WTC11 (cell line): ENCODE data around the gene PRR12. TPM values are rescaled to one million over a fixed set of nuclear protein-coding genes. Genes with fewer than 3 reads are reported as not detected.

Source experiments
- ATF3 ChIP-seq: sonication (generic); formaldehyde crosslinking; conservative IDR thresholded peaks from 2 replicates; pipeline ENCODE4 v1.8.1; 2022; ENCODE audit warnings: mild to moderate bottlenecking, missing genetic modification reagents
- FOXP1 ChIP-seq: sonication (generic); formaldehyde crosslinking; IDR thresholded peaks from 2 replicates; pipeline ENCODE4 v1.8.0; 2022; ENCODE audit warnings: missing genetic modification reagents, mild to moderate bottlenecking, moderate library complexity, borderline replicate concordance
- GRHL2 ChIP-seq: fragments of 250-450 bp; sonication (Bioruptor Pico); IDR thresholded peaks from 2 replicates; pipeline ENCODE4 v1.8.0; 2022; ENCODE audit warnings: mild to moderate bottlenecking, moderate library complexity; ENCODE audit not compliant: insufficient replicate concordance, severe bottlenecking
- JAZF1 ChIP-seq: fragments of 250-450 bp; sonication (Bioruptor Pico); IDR thresholded peaks from 2 replicates; pipeline ENCODE4 v1.9.0; 2021; ENCODE audit warnings: moderate library complexity, mild to moderate bottlenecking, inconsistent platforms
- RORB ChIP-seq: fragments of 250-450 bp; sonication (Bioruptor Pico); IDR thresholded peaks from 2 replicates; pipeline ENCODE4 v1.9.0; 2021; ENCODE audit warnings: mild to moderate bottlenecking
- STAT6 ChIP-seq: sonication (generic); formaldehyde crosslinking; conservative IDR thresholded peaks from 2 replicates; pipeline ENCODE4 v1.8.1; 2023; ENCODE audit warnings: mild to moderate bottlenecking, low read depth, missing genetic modification reagents, moderate library complexity
- ZMAT4 ChIP-seq: fragments of 250-450 bp; sonication (Bioruptor Pico); IDR thresholded peaks from 2 replicates; pipeline ENCODE4 v1.9.0; 2021; ENCODE audit warnings: mild to moderate bottlenecking
- ZNF121 ChIP-seq: sonication (generic); formaldehyde crosslinking; IDR thresholded peaks from 2 replicates; pipeline ENCODE4 v1.8.0; 2023; ENCODE audit warnings: missing genetic modification reagents
- ZNF219 ChIP-seq: sonication (generic); formaldehyde crosslinking; IDR thresholded peaks from 2 replicates; pipeline ENCODE4 v1.8.0; 2023; ENCODE audit warnings: missing genetic modification reagents, mild to moderate bottlenecking, borderline replicate concordance
- ZNF232 ChIP-seq: sonication (generic); formaldehyde crosslinking; IDR thresholded peaks from 2 replicates; pipeline ENCODE4 v1.8.0; 2022; ENCODE audit warnings: mild to moderate bottlenecking, missing genetic modification reagents
- ZNF423 ChIP-seq: fragments of 250-450 bp; sonication (Bioruptor Pico); IDR thresholded peaks from 2 replicates; pipeline ENCODE4 v2.1.2; 2022; ENCODE audit warnings: mild to moderate bottlenecking, moderate library complexity
- total RNA-seq: library from RNA; stranded (reverse); gene quantifications from 3 replicates; pipeline ENCODE4 v1.2.3, GENCODE V29; 2021
- TF ChIP-seq, protein P1 (sequence below): sonication (generic); formaldehyde crosslinking; IDR thresholded peaks from 2 replicates; pipeline ENCODE4 v1.8.1; 2022; ENCODE audit warnings: missing genetic modification reagents, borderline replicate concordance
- TF ChIP-seq, protein P2 (sequence below): sonication (generic); formaldehyde crosslinking; IDR thresholded peaks from 2 replicates; pipeline ENCODE4 v1.8.1; 2022; ENCODE audit warnings: low read depth, mild to moderate bottlenecking, moderate library complexity, missing genetic modification reagents, borderline replicate concordance
- TF ChIP-seq, protein P3 (sequence below): sonication (generic); formaldehyde crosslinking; IDR thresholded peaks from 2 replicates; pipeline ENCODE4 v1.8.1; 2023; ENCODE audit warnings: mild to moderate bottlenecking, missing genetic modification reagents
- TF ChIP-seq, protein P4 (sequence below): fragments of 200-600 bp; IDR thresholded peaks from 2 replicates; pipeline ENCODE4 v1.8.0; 2022; ENCODE audit warnings: antibody characterized with exemption
- TF ChIP-seq, protein P5 (sequence below): fragments of 250-450 bp; sonication (Bioruptor Pico); IDR thresholded peaks from 2 replicates; pipeline ENCODE4 v2.1.2; 2022; ENCODE audit warnings: mild to moderate bottlenecking, moderate library complexity

The PRR12 gene
- total RNA-seq, 1 experiment from 2014 or later = 86.1 TPM

DNA sequence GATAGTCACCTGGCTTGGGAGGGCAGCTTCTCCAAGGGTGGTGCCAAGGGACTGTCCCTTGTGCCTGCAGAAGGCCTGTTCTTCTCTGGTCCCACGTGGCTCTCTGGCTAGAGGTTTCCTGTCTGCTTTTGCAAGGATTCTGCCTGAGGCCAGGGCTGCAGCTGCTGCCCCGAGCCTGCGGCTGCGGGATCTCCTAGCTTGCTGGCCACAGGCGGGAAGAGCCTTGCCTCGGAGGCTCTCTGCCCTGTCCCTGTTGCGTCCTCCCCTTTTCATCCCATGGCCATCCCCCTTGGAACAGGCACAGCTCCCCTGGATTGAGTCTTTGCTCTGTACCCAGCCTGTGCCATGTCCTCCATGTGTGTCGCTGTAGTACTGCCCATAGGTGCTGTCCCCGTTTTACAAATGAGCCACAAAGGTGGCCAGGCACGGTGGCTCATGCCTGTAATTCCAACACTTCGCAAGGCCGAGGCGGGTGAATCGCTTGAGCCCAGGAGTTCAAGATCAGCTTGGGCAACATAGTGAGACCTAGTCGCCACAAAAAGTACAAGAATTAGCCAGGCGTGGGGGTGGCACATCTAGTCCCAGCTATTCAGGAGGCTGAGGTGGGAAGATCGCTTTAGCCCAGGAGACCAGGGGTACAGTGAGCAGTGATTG is 65.6 kb downstream of the PRR12 start (continued):
- TF ChIP-seq, protein P1, sequence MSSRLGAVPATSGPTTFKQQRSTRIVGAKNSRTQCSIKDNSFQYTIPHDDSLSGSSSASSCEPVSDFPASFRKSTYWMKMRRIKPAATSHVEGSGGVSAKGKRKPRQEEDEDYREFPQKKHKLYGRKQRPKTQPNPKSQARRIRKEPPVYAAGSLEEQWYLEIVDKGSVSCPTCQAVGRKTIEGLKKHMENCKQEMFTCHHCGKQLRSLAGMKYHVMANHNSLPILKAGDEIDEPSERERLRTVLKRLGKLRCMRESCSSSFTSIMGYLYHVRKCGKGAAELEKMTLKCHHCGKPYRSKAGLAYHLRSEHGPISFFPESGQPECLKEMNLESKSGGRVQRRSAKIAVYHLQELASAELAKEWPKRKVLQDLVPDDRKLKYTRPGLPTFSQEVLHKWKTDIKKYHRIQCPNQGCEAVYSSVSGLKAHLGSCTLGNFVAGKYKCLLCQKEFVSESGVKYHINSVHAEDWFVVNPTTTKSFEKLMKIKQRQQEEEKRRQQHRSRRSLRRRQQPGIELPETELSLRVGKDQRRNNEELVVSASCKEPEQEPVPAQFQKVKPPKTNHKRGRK (CRISPR knock-in tag) = no peak
- TF ChIP-seq STAT6 = no peak
- no peak for TF ChIP-seq ZMAT4 (CRISPR knock-in tag)
- TF ChIP-seq JAZF1 (CRISPR knock-in tag) = no peak
- TF ChIP-seq, protein P2, sequence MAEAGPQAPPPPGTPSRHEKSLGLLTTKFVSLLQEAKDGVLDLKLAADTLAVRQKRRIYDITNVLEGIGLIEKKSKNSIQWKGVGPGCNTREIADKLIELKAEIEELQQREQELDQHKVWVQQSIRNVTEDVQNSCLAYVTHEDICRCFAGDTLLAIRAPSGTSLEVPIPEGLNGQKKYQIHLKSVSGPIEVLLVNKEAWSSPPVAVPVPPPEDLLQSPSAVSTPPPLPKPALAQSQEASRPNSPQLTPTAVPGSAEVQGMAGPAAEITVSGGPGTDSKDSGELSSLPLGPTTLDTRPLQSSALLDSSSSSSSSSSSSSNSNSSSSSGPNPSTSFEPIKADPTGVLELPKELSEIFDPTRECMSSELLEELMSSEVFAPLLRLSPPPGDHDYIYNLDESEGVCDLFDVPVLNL (CRISPR knock-in tag) = no peak
- no peak for TF ChIP-seq FOXP1 (CRISPR knock-in tag)
- no peak for TF ChIP-seq GRHL2
- no peak for TF ChIP-seq RORB (CRISPR knock-in tag)
- no peak for TF ChIP-seq ATF3 (CRISPR knock-in tag)
- TF ChIP-seq, protein P3, sequence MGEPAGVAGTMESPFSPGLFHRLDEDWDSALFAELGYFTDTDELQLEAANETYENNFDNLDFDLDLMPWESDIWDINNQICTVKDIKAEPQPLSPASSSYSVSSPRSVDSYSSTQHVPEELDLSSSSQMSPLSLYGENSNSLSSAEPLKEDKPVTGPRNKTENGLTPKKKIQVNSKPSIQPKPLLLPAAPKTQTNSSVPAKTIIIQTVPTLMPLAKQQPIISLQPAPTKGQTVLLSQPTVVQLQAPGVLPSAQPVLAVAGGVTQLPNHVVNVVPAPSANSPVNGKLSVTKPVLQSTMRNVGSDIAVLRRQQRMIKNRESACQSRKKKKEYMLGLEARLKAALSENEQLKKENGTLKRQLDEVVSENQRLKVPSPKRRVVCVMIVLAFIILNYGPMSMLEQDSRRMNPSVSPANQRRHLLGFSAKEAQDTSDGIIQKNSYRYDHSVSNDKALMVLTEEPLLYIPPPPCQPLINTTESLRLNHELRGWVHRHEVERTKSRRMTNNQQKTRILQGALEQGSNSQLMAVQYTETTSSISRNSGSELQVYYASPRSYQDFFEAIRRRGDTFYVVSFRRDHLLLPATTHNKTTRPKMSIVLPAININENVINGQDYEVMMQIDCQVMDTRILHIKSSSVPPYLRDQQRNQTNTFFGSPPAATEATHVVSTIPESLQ = no peak
- TF ChIP-seq, protein P4, sequence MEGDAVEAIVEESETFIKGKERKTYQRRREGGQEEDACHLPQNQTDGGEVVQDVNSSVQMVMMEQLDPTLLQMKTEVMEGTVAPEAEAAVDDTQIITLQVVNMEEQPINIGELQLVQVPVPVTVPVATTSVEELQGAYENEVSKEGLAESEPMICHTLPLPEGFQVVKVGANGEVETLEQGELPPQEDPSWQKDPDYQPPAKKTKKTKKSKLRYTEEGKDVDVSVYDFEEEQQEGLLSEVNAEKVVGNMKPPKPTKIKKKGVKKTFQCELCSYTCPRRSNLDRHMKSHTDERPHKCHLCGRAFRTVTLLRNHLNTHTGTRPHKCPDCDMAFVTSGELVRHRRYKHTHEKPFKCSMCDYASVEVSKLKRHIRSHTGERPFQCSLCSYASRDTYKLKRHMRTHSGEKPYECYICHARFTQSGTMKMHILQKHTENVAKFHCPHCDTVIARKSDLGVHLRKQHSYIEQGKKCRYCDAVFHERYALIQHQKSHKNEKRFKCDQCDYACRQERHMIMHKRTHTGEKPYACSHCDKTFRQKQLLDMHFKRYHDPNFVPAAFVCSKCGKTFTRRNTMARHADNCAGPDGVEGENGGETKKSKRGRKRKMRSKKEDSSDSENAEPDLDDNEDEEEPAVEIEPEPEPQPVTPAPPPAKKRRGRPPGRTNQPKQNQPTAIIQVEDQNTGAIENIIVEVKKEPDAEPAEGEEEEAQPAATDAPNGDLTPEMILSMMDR = no peak
- TF ChIP-seq ZNF423 (CRISPR knock-in tag) = no peak
- TF ChIP-seq ZNF232 = no peak
- no peak for TF ChIP-seq ZNF219
- no peak for TF ChIP-seq ZNF121 (CRISPR knock-in tag)
- TF ChIP-seq, protein P5, sequence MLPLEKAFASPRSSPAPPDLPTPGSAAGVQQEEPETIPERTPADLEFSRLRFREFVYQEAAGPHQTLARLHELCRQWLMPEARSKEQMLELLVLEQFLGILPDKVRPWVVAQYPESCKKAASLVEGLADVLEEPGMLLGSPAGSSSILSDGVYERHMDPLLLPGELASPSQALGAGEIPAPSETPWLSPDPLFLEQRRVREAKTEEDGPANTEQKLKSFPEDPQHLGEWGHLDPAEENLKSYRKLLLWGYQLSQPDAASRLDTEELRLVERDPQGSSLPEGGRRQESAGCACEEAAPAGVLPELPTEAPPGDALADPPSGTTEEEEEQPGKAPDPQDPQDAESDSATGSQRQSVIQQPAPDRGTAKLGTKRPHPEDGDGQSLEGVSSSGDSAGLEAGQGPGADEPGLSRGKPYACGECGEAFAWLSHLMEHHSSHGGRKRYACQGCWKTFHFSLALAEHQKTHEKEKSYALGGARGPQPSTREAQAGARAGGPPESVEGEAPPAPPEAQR (CRISPR knock-in tag) = no peak
